ENCODE results near the gene PREB. TPM values are rescaled to one million over a fixed set of nuclear protein-coding genes. Genes with fewer than 3 reads are reported as not detected.

PREB gene
- total and polyA plus RNA-seq, 2 of the 13 experiments (the other 11 are each of a cell fraction or from before 2014, with no cell fraction given), result 112 to 192 TPM

DNA sequence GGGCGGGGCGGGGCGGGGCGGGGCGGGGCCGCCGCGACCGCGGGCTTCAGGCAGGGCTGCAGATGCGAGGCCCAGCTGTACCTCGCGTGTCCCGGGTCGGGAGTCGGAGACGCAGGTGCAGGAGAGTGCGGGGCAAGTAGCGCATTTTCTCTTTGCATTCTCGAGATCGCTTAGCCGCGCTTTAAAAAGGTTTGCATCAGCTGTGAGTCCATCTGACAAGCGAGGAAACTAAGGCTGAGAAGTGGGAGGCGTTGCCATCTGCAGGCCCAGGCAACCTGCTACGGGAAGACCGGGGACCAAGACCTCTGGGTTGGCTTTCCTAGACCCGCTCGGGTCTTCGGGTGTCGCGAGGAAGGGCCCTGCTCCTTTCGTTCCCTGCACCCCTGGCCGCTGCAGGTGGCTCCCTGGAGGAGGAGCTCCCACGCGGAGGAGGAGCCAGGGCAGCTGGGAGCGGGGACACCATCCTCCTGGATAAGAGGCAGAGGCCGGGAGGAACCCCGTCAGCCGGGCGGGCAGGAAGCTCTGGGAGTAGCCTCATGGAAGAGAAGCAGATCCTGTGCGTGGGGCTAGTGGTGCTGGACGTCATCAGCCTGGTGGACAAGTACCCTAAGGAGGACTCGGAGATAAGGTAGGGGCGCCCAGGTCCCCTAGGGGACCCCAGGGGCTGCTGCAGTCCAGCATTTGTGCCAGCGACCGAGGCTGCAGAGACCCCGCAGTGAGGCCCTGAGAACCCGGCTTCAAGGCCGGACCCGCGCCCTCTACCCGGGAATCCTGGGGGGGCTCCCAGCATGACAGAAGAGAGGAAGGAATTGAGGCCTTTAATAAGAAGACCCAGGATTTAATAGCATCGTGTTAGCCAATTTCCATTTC lies 47.5 kb downstream of the PREB start, which contains the start of gene KHK (continued):
- TF ChIP-seq, protein P1, sequence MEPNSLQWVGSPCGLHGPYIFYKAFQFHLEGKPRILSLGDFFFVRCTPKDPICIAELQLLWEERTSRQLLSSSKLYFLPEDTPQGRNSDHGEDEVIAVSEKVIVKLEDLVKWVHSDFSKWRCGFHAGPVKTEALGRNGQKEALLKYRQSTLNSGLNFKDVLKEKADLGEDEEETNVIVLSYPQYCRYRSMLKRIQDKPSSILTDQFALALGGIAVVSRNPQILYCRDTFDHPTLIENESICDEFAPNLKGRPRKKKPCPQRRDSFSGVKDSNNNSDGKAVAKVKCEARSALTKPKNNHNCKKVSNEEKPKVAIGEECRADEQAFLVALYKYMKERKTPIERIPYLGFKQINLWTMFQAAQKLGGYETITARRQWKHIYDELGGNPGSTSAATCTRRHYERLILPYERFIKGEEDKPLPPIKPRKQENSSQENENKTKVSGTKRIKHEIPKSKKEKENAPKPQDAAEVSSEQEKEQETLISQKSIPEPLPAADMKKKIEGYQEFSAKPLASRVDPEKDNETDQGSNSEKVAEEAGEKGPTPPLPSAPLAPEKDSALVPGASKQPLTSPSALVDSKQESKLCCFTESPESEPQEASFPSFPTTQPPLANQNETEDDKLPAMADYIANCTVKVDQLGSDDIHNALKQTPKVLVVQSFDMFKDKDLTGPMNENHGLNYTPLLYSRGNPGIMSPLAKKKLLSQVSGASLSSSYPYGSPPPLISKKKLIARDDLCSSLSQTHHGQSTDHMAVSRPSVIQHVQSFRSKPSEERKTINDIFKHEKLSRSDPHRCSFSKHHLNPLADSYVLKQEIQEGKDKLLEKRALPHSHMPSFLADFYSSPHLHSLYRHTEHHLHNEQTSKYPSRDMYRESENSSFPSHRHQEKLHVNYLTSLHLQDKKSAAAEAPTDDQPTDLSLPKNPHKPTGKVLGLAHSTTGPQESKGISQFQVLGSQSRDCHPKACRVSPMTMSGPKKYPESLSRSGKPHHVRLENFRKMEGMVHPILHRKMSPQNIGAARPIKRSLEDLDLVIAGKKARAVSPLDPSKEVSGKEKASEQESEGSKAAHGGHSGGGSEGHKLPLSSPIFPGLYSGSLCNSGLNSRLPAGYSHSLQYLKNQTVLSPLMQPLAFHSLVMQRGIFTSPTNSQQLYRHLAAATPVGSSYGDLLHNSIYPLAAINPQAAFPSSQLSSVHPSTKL (CRISPR knock-in tag; IDR thresholded peaks at IDR 0.05), result no peak
- TF ChIP-seq ATF2 (CRISPR knock-in tag; IDR thresholded peaks at IDR 0.05), result no peak
- no peak for TF ChIP-seq ZNF549 (CRISPR knock-in tag; IDR thresholded peaks at IDR 0.05)
- no peak for TF ChIP-seq CENPX (CRISPR knock-in tag; IDR thresholded peaks at IDR 0.05)
- no peak for TF ChIP-seq SRF (IDR thresholded peaks at IDR 0.05; ENCODE audit: low read depth, low read length)
- no peak for TF ChIP-seq NCOA1 (CRISPR knock-in tag; IDR thresholded peaks at IDR 0.05)
- TF ChIP-seq ZNF343 (CRISPR knock-in tag; IDR thresholded peaks at IDR 0.05), result peak; percentile 66; the same call in 1 of the 2 replicates
- no peak for TF ChIP-seq ZFP37 (CRISPR knock-in tag; IDR thresholded peaks at IDR 0.05; ENCODE audit: borderline replicate concordance)
- no peak for TF ChIP-seq ZNF550 (CRISPR knock-in tag; IDR thresholded peaks at IDR 0.05; ENCODE audit: borderline replicate concordance)
- TF ChIP-seq ZNF546 (CRISPR knock-in tag; conservative IDR thresholded peaks at IDR 0.05), result no peak; the same call in 1 of the 2 replicates
- TF ChIP-seq ZNF235 (CRISPR knock-in tag; IDR thresholded peaks at IDR 0.05; ENCODE audit: borderline replicate concordance), result 0 out of 2 replicates have a peak, but pooled peaks have one; percentile 48
- TF ChIP-seq ZNF841 (CRISPR knock-in tag; IDR thresholded peaks at IDR 0.05; ENCODE audit: borderline replicate concordance), result 0 out of 2 replicates have a peak, but pooled peaks have one; percentile 9
- 0 out of 2 replicates have a peak, but pooled peaks have one; percentile 8 for TF ChIP-seq MTA1 (CRISPR knock-in tag; IDR thresholded peaks at IDR 0.05; ENCODE audit: borderline replicate concordance)
- TF ChIP-seq EP300 (IDR thresholded peaks at IDR 0.05; ENCODE audit: low read depth in 2 of 2, low read length in 2 of 2), result no peak
- TF ChIP-seq EP300 (CRISPR knock-in tag; IDR thresholded peaks at IDR 0.05; ENCODE audit: borderline replicate concordance), result no peak
- peak; percentile 30 for TF ChIP-seq ARNTL (CRISPR knock-in tag; IDR thresholded peaks at IDR 0.05)
- TF ChIP-seq BHLHE40 (IDR thresholded peaks at IDR 0.05; ENCODE audit: low read length), result no peak
- peak; percentile 73; the same call in 1 of the 2 replicates for TF ChIP-seq ZNF354B (CRISPR knock-in tag; IDR thresholded peaks at IDR 0.05)
- TF ChIP-seq, protein P2, sequence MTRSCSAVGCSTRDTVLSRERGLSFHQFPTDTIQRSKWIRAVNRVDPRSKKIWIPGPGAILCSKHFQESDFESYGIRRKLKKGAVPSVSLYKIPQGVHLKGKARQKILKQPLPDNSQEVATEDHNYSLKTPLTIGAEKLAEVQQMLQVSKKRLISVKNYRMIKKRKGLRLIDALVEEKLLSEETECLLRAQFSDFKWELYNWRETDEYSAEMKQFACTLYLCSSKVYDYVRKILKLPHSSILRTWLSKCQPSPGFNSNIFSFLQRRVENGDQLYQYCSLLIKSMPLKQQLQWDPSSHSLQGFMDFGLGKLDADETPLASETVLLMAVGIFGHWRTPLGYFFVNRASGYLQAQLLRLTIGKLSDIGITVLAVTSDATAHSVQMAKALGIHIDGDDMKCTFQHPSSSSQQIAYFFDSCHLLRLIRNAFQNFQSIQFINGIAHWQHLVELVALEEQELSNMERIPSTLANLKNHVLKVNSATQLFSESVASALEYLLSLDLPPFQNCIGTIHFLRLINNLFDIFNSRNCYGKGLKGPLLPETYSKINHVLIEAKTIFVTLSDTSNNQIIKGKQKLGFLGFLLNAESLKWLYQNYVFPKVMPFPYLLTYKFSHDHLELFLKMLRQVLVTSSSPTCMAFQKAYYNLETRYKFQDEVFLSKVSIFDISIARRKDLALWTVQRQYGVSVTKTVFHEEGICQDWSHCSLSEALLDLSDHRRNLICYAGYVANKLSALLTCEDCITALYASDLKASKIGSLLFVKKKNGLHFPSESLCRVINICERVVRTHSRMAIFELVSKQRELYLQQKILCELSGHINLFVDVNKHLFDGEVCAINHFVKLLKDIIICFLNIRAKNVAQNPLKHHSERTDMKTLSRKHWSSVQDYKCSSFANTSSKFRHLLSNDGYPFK (CRISPR knock-in tag; IDR thresholded peaks at IDR 0.05; ENCODE audit: borderline replicate concordance), result peak; percentile 59; the same call in 1 of the 2 replicates
- TF ChIP-seq ZNF547 (CRISPR knock-in tag; IDR thresholded peaks at IDR 0.05), result peak; percentile 5
- TF ChIP-seq KLF13 (CRISPR knock-in tag; IDR thresholded peaks at IDR 0.05), result no peak
- TF ChIP-seq PAF1 (CRISPR knock-in tag; IDR thresholded peaks at IDR 0.05), result no peak

Measured in HepG2 (cell line).